ENCODE data around the gene PAXIP1.

The PAXIP1 gene

GRCh38 chr7:154914308-154914995, 88.5 kb downstream of the PAXIP1 start:
- Histone ChIP-seq H3K4me1 (no peaks in the 10 kb centered on the region), H3K9me3 (replicated peaks in 1 of 11) (peaks cover 0 to 10% (median 0%) of the 10 kb centered on the region in 11 experiments; a peak in 3 of 22 replicates), H3K4me2 (peak overlapping the region in 1 of 11 experiments; percentile 17; a peak in 2 of 22 replicates), H3K27ac (no peak overlapping the region), H3K4me3 (no peak overlapping the region), H3K36me3 (no peaks in the 10 kb centered on the region), H3K27me3 (peaks cover 0 to 11% (median 8%) of the 10 kb centered on the region in 11 experiments; a peak in 9 of 22 replicates), H3K9ac (no peak overlapping the region), H4K20me1 (no peaks in the 10 kb centered on the region)
- no peak for TF ChIP-seq Cebpa-rat (IDR thresholded peaks at IDR 0.05)

GRCh38 chr7:154913638-154914307, 89.2 kb downstream of the PAXIP1 start:
- H3K9me3 ChIP-seq (replicated peaks in 1 of 11), result peaks cover 0 to 10% (median 0%) of the 10 kb centered on the region in 11 experiments; a peak in 3 of 22 replicates
- no peaks in the 10 kb centered on the region for H3K4me1 ChIP-seq
- H3K36me3 ChIP-seq, result no peaks in the 10 kb centered on the region
- peak overlapping the region in 2 of 11 experiments; percentile 17 to 22; a peak in 3 of 22 replicates for H3K4me2 ChIP-seq
- H4K20me1 ChIP-seq, result no peaks in the 10 kb centered on the region
- H3K27ac ChIP-seq, result no peak overlapping the region
- H3K27me3 ChIP-seq, result peaks cover 0 to 11% (median 8%) of the 10 kb centered on the region in 11 experiments; a peak in 9 of 22 replicates
- no peak for TF ChIP-seq Cebpa-rat (IDR thresholded peaks at IDR 0.05)
- no peak overlapping the region for H3K4me3 ChIP-seq
- no peak overlapping the region; a peak in 1 of 22 replicates for H3K9ac ChIP-seq

- Histone ChIP-seq H3K4me3 (no peak overlapping the region), H3K9me3 (replicated peaks in 1 of 11) (peaks cover 0 to 10% (median 0%) of the 10 kb centered on the region in 11 experiments; a peak in 3 of 22 replicates), H3K4me1 (no peaks in the 10 kb centered on the region), H3K9ac (no peak overlapping the region; a peak in 1 of 22 replicates), H3K36me3 (no peaks in the 10 kb centered on the region), H3K27me3 (peaks cover 0 to 11% (median 8%) of the 10 kb centered on the region in 11 experiments; a peak in 9 of 22 replicates), H3K4me2 (no peak overlapping the region), H3K27ac (no peak overlapping the region), H4K20me1 (no peaks in the 10 kb centered on the region)
- TF ChIP-seq Cebpa-rat (IDR thresholded peaks at IDR 0.05), result no peak
Observed at GRCh38 chr7:154912871-154913637, 89.9 kb downstream of the PAXIP1 start.

- no peak overlapping the region for H3K4me2 ChIP-seq
Observed at GRCh38 chr7:154911862-154912455, 91.0 kb downstream of the PAXIP1 start.

GRCh38 chr7:154911411-154911810, 91.5 kb downstream of the PAXIP1 start:
- H3K4me2 ChIP-seq, result no peak overlapping the region
- no peak overlapping the region for H3K9ac ChIP-seq
- TF ChIP-seq Cebpa-rat (IDR thresholded peaks at IDR 0.05), result no peak
- H3K27ac ChIP-seq, result no peak overlapping the region
- H3K9me3 ChIP-seq (replicated peaks in 1 of 11), result peaks cover 0 to 22% (median 12%) of the 10 kb centered on the region in 11 experiments; a peak in 15 of 22 replicates
- no peak overlapping the region for H3K4me3 ChIP-seq
- H4K20me1 ChIP-seq, result no peaks in the 10 kb centered on the region
- no peaks in the 10 kb centered on the region for H3K4me1 ChIP-seq
- H3K27me3 ChIP-seq, result peaks cover 0 to 11% (median 8%) of the 10 kb centered on the region in 11 experiments; a peak in 9 of 22 replicates
- no peaks in the 10 kb centered on the region for H3K36me3 ChIP-seq

More at GRCh38 chr7:154911862-154912455, 91.0 kb downstream of the PAXIP1 start:
- Histone ChIP-seq H3K4me1 (no peaks in the 10 kb centered on the region), H4K20me1 (no peaks in the 10 kb centered on the region), H3K27ac (no peak overlapping the region), H3K36me3 (no peaks in the 10 kb centered on the region), H3K9ac (no peak overlapping the region), H3K4me3 (no peak overlapping the region), H3K9me3 (replicated peaks in 1 of 11) (peaks cover 0 to 16% (median 8%) of the 10 kb centered on the region in 11 experiments; a peak in 15 of 22 replicates), H3K27me3 (peaks cover 0 to 11% (median 8%) of the 10 kb centered on the region in 11 experiments; a peak in 9 of 22 replicates)
- TF ChIP-seq Cebpa-rat (IDR thresholded peaks at IDR 0.05), result no peak

GRCh38 chr7:154910977-154911376, 91.9 kb downstream of the PAXIP1 start:
- no peak overlapping the region for H3K4me3 ChIP-seq
- peaks cover 0 to 22% (median 12%) of the 10 kb centered on the region in 11 experiments; a peak in 15 of 22 replicates for H3K9me3 ChIP-seq (replicated peaks in 1 of 11)
- H3K27me3 ChIP-seq, result peaks cover 0 to 11% (median 8%) of the 10 kb centered on the region in 11 experiments; a peak in 9 of 22 replicates
- H3K36me3 ChIP-seq, result no peaks in the 10 kb centered on the region
- TF ChIP-seq Cebpa-rat (IDR thresholded peaks at IDR 0.05), result no peak
- no peaks in the 10 kb centered on the region for H3K4me1 ChIP-seq
- no peaks in the 10 kb centered on the region for H4K20me1 ChIP-seq
- H3K4me2 ChIP-seq, result no peak overlapping the region
- H3K9ac ChIP-seq, result no peak overlapping the region
- no peak overlapping the region for H3K27ac ChIP-seq

GRCh38 chr7:154910125-154910524, 92.8 kb downstream of the PAXIP1 start:
- Histone ChIP-seq H3K27ac (no peak overlapping the region), H3K9ac (no peak overlapping the region), H4K20me1 (no peaks in the 10 kb centered on the region), H3K4me2 (no peak overlapping the region), H3K9me3 (replicated peaks in 1 of 11) (peaks cover 0 to 22% (median 12%) of the 10 kb centered on the region in 11 experiments; a peak in 15 of 22 replicates), H3K4me1 (no peaks in the 10 kb centered on the region), H3K27me3 (peaks cover 0 to 11% (median 8%) of the 10 kb centered on the region in 11 experiments; a peak in 9 of 22 replicates), H3K36me3 (no peaks in the 10 kb centered on the region), H3K4me3 (no peak overlapping the region)
- no peak for TF ChIP-seq Cebpa-rat (IDR thresholded peaks at IDR 0.05)

GRCh38 chr7:154909241-154910105, 93.5 kb downstream of the PAXIP1 start:
- Histone ChIP-seq H3K27ac (no peak overlapping the region), H3K4me2 (no peak overlapping the region), H3K9me3 (replicated peaks in 1 of 11) (peaks cover 0 to 22% (median 12%) of the 10 kb centered on the region in 11 experiments; a peak in 15 of 22 replicates), H3K36me3 (no peaks in the 10 kb centered on the region), H3K9ac (no peak overlapping the region), H3K27me3 (peaks cover 0 to 5% (median 5%) of the 10 kb centered on the region in 11 experiments; a peak in 8 of 22 replicates), H4K20me1 (no peaks in the 10 kb centered on the region), H3K4me3 (no peak overlapping the region), H3K4me1 (no peaks in the 10 kb centered on the region)
- no peak for TF ChIP-seq Cebpa-rat (IDR thresholded peaks at IDR 0.05)

Data from BLaER1 treated with 17β-estradiol and CSF1 and Interleukin-3, amounts not matched to agents 10 nM and 100 nM (cell line).